ENCODE results near the gene TOM1L2. TPM values are rescaled to one million over a fixed set of nuclear protein-coding genes. Genes with fewer than 3 reads are reported as not detected.

The TOM1L2 gene
- total and polyA plus RNA-seq, 2 donors (not counting 1 experiment from before 2014, with no cell fraction given) = 33.9 to 35.9 TPM

DNA sequence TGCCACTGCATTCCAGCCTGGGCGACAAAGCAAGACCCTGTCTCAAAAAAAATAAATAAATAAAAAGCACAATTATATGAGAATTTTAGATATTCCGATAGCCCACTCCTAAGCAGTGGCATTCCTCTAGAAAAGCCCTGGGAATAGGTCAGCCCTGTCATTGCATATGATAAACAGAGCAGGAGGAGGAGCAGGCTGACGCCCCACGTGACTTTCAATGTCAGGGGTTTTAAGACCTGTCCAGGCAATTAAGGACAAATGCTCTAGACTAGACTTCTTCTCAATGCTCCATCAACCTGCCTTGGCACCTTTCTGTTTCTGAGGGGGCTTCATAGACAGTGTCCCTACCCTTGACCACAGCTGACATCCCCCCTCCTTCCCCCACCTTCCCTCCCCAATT, 7.5 kb downstream of the TOM1L2 start:
- H3K4me2 ChIP-seq (ENCODE audit: extremely low read depth, insufficient read depth, low read length) = no peak overlapping the region
- no peaks in the 10 kb centered on the region for H3K9me3 ChIP-seq (ENCODE audit: control insufficient read depth, insufficient read depth, low read depth, low read length)
- no peak overlapping the region for H2AFZ ChIP-seq (ENCODE audit: low read length)
- H3K9ac ChIP-seq (ENCODE audit: insufficient read depth, low read length) = no peak overlapping the region
- H3K79me2 ChIP-seq (ENCODE audit: control insufficient read depth, insufficient read depth, low read length) = peaks cover 69% of the 10 kb centered on the region
- no peak overlapping the region for H3K4me3 ChIP-seq (replicated peaks in 1 of 4; ENCODE audit: control extremely low read depth in 1 of 4, insufficient read depth in 1 of 4, low read depth in 3 of 4, low read length in 4 of 4)
- DNase-seq (ENCODE audit: low read depth in 2 of 2) = no peak
- no peaks in the 10 kb centered on the region for H4K20me1 ChIP-seq (ENCODE audit: control insufficient read depth, extremely low read depth, insufficient read depth, low read length)
- no peaks in the 10 kb centered on the region for H3K36me3 ChIP-seq (ENCODE audit: control insufficient read depth, insufficient read depth, low read length)
- TF ChIP-seq, protein P1, sequence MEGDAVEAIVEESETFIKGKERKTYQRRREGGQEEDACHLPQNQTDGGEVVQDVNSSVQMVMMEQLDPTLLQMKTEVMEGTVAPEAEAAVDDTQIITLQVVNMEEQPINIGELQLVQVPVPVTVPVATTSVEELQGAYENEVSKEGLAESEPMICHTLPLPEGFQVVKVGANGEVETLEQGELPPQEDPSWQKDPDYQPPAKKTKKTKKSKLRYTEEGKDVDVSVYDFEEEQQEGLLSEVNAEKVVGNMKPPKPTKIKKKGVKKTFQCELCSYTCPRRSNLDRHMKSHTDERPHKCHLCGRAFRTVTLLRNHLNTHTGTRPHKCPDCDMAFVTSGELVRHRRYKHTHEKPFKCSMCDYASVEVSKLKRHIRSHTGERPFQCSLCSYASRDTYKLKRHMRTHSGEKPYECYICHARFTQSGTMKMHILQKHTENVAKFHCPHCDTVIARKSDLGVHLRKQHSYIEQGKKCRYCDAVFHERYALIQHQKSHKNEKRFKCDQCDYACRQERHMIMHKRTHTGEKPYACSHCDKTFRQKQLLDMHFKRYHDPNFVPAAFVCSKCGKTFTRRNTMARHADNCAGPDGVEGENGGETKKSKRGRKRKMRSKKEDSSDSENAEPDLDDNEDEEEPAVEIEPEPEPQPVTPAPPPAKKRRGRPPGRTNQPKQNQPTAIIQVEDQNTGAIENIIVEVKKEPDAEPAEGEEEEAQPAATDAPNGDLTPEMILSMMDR (conservative IDR thresholded peaks at IDR 0.05 in 1 of 2, IDR thresholded peaks at IDR 0.05 in 1 of 2; ENCODE audit: low read depth in 1 of 2, low read length in 2 of 2) = no peak
- TF ChIP-seq EZH2 (IDR thresholded peaks at IDR 0.05; ENCODE audit: low read length, missing control alignments) = no peak
- peaks cover 4% of the 10 kb centered on the region for H3K4me1 ChIP-seq (ENCODE audit: control insufficient read depth, extremely low read depth, insufficient read depth, low read length)
- no peaks in the 10 kb centered on the region for H3K27me3 ChIP-seq (ENCODE audit: control insufficient read depth, insufficient read depth, low read length)
- no peak overlapping the region for H3K27ac ChIP-seq (ENCODE audit: insufficient read depth, low read length)

DNA sequence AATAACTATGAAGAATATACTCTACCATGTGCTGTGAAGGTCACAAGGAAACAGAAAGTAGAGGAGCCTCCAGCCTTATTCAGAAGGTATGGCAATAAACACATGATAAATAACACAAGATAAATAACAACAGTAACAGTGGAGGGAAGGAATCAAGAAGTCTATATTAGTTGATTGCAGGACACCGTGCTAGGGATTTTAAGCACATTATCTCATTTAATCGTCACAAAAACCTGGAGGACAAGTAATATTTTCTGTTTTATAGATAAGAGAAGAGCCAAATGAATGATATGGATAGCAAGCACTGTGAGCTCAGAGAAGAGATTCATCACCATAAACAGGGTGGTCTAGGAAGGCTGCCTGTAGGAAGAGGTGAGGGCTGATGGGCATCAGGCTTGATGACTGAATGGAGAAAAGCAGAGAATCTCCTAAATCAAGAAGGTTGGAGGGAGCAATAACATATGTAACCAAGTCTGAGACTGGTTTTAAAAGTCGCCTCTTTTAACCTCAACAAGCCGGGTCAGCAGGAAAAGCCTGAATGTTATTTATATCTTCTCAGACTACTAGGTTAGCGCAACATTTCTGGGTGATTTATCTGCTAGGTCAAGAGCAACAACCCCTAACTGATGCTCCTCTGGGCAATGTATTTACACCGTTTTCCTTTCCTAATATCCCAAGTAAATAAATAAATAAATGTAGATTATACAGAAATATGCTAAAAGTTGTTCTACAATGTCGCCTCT, 8.3 kb downstream of the TOM1L2 start:
- Histone ChIP-seq H3K9me3 (ENCODE audit: control insufficient read depth, insufficient read depth, low read depth, low read length) (no peaks in the 10 kb centered on the region), H3K27ac (ENCODE audit: insufficient read depth, low read length) (no peak overlapping the region), H3K27me3 (ENCODE audit: control insufficient read depth, insufficient read depth, low read length) (no peaks in the 10 kb centered on the region), H3K9ac (ENCODE audit: insufficient read depth, low read length) (no peak overlapping the region), H3K79me2 (ENCODE audit: control insufficient read depth, insufficient read depth, low read length) (peaks cover 67% of the 10 kb centered on the region), H3K4me2 (ENCODE audit: extremely low read depth, insufficient read depth, low read length) (no peak overlapping the region), H2AFZ (ENCODE audit: low read length) (no peak overlapping the region), H3K4me3 (replicated peaks in 1 of 4; ENCODE audit: control extremely low read depth in 1 of 4, insufficient read depth in 1 of 4, low read depth in 3 of 4, low read length in 4 of 4) (no peak overlapping the region), H4K20me1 (ENCODE audit: control insufficient read depth, extremely low read depth, insufficient read depth, low read length) (no peaks in the 10 kb centered on the region), H3K4me1 (ENCODE audit: control insufficient read depth, extremely low read depth, insufficient read depth, low read length) (peaks cover 5% of the 10 kb centered on the region), H3K36me3 (ENCODE audit: control insufficient read depth, insufficient read depth, low read length) (no peaks in the 10 kb centered on the region)
- TF ChIP-seq, protein P1 (conservative IDR thresholded peaks at IDR 0.05 in 1 of 2, IDR thresholded peaks at IDR 0.05 in 1 of 2; ENCODE audit: low read depth in 1 of 2, low read length in 2 of 2) = no peak
- TF ChIP-seq EZH2 (IDR thresholded peaks at IDR 0.05; ENCODE audit: low read length, missing control alignments) = no peak
- DNase-seq (ENCODE audit: low read depth in 2 of 2) = no peak

DNA sequence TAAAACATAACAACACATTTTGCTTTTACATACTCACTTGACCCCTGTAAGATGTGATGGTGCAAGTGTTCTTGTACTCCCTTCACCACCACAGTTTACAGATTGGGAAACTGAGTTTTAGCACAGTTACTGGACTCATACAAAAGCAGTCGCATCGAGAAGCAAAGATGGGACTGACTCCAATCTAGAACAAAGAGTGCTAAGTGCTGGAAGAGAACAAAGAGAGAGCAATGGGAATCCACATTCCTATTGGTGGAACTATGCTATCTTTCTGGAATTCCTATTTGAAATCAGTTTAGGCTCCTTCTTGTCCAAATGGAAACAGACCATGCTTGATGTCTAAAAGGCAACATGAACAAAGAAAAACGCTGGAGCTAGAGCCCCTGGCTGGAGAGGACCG, 9.1 kb downstream of the TOM1L2 start:
- H3K27ac ChIP-seq (ENCODE audit: insufficient read depth, low read length) = no peak overlapping the region
- no peaks in the 10 kb centered on the region for H3K9me3 ChIP-seq (ENCODE audit: control insufficient read depth, insufficient read depth, low read depth, low read length)
- peaks cover 66% of the 10 kb centered on the region for H3K79me2 ChIP-seq (ENCODE audit: control insufficient read depth, insufficient read depth, low read length)

More for the DNA sequence above, 9.1 kb downstream of the TOM1L2 start:
- no peaks in the 10 kb centered on the region for H3K36me3 ChIP-seq (ENCODE audit: control insufficient read depth, insufficient read depth, low read length)
- no peak overlapping the region for H3K4me3 ChIP-seq (replicated peaks in 1 of 4; ENCODE audit: control extremely low read depth in 1 of 4, insufficient read depth in 1 of 4, low read depth in 3 of 4, low read length in 4 of 4)
- no peak for DNase-seq (ENCODE audit: low read depth in 2 of 2)
- no peak overlapping the region for H3K4me2 ChIP-seq (ENCODE audit: extremely low read depth, insufficient read depth, low read length)
- no peaks in the 10 kb centered on the region for H3K27me3 ChIP-seq (ENCODE audit: control insufficient read depth, insufficient read depth, low read length)
- H3K9ac ChIP-seq (ENCODE audit: insufficient read depth, low read length) = no peak overlapping the region
- H4K20me1 ChIP-seq (ENCODE audit: control insufficient read depth, extremely low read depth, insufficient read depth, low read length) = no peaks in the 10 kb centered on the region
- TF ChIP-seq, protein P1 (conservative IDR thresholded peaks at IDR 0.05 in 1 of 2, IDR thresholded peaks at IDR 0.05 in 1 of 2; ENCODE audit: low read depth in 1 of 2, low read length in 2 of 2) = no peak
- no peak for TF ChIP-seq EZH2 (IDR thresholded peaks at IDR 0.05; ENCODE audit: low read length, missing control alignments)
- H3K4me1 ChIP-seq (ENCODE audit: control insufficient read depth, extremely low read depth, insufficient read depth, low read length) = peaks cover 13% of the 10 kb centered on the region
- H2AFZ ChIP-seq (ENCODE audit: low read length) = no peak overlapping the region

Data from fibroblast of lung (primary cell).